ENCODE results near the gene SRR.

- no peak for TF ChIP-seq ZFP3 (CRISPR knock-in tag; IDR thresholded peaks at IDR 0.05)
- TF ChIP-seq ZFP30 (CRISPR knock-in tag; IDR thresholded peaks at IDR 0.05) = no peak
- TF ChIP-seq TOX (CRISPR knock-in tag; IDR thresholded peaks at IDR 0.05; ENCODE audit: borderline replicate concordance) = no peak
These were observed 4.0 kb upstream of the SRR start for GRCh38 chr17:2299756-2300155.
